ENCODE data around the gene OCSTAMP.

Gene OCSTAMP

GRCh38 chr20:46509523-46509922 is 40.9 kb downstream of the OCSTAMP start:
- DNase-seq = no peak

DNA sequence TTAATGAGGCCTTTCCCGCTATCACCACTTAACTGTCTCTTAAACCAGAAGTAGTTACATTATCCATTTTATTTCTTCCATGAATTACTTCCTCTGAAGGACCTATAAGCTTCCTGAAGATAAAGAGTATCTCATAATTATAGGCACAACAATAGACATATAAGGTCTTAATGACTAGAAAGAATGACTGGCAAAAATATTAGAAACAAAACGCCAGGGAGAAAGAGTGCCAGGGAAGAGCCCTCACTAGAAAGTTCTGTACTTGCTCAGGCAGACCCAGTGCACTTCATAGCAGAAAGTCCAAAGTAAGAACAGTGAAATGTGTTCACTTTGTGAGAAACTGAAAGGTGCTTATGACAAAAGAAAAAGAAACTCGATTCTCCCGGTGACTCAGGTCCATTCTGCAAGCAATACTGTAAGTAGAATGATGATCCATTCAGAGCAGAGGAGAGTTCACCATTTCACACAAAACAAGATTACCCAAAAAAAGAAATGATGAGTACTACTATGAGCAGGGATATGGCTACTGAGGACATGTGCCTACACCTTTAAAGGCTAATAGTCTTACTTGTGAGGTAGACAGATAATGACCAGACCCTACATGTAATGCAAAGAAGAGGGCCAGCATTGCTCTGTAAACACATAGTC is 42.6 kb downstream of the OCSTAMP start:
- peak; percentile 4 for DNase-seq

DNA sequence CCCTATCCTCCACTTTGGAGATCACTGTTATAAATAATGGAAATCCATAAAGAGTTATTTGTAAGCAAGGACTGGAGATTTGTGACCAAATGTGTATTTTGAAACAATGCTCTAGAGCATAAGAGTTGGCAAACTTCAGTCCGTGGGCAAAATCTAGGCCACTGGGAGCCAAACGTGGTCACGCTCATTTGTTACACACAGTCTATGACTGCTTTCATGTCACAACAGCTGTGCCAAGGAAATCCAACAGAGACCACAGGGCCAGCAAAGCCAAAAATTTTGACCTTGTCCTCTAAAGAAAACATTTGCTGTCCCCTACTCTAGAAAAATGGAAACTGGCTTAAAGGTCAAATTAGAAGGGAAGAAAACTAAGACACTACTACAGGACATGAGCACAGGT is 44.9 kb downstream of the OCSTAMP start:
- no peak for DNase-seq

- DNase-seq = no peak
Observed at GRCh38 chr20:46501961-46502360, 48.5 kb downstream of the OCSTAMP start.

DNA sequence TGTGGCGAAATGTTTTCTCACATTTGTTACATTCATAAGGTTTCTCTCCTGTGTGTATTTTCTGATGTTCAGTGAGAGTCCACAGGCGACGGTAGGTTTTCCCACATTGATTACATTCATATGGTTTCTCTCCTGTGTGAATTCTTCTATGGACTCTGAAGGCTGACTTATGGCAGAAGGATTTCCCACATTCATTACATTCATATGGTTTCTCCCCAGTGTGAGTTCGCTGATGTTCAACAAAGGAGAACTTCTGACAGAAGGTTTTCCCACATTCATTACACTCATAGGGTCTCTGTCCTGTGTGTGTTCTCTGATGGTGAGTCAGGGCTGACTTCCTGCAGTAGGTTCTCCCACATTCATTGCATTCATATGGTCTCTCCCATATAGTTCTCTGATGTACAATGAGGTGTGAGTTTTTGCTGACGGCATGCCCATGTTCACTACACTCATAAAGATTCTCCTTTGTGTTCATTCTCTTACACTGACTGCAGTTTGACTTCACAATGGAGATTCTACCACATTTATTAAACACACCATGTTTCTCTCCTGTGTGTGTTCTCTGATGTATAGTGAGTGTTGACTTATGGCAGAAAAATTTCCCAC is 49.0 kb downstream of the OCSTAMP start:
- DNase-seq = no peak

GRCh38 chr20:46494077-46494476 is 56.4 kb downstream of the OCSTAMP start:
- no peak for DNase-seq

GRCh38 chr20:46491354-46491753 is 59.1 kb downstream of the OCSTAMP start:
- no peak for DNase-seq

Measured in suppressor macrophage treated with lipopolysaccharide for 4 hours (primary cell).